ENCODE measurements around the gene ZBTB20.

DNA sequence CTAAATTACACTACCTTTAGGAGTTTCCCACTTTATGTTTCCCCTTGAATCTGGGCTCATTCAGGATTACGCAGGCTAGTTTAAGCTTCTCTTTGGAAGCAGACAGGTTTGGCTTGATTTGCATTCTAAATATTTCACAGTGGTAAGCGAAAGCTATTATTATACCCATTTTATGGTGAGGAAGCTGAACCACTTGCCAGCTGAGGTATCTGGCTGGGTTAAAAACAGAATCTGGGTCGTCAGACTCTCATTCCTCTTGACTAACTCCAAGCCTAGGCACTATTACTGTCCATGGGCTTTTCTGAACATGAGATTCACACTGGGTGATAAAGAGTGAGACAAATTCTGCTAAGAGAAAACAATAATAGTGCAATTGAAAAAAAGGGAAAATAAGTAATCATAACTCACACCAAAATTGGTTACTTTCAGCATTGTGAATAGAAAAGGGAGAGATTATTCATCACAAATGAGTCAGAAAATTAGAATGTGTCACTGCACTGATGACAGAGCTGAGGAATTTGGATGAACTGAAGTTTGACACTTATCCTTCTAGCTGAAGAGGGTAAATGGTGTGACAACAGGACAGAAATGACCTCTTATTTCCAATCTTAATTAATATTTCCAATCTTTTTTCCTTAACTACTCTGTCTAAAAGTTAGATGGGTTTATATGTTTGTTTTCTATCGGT is 642.0 kb downstream of the ZBTB20 start:
- TF ChIP-seq RAD21 (IDR thresholded peaks at IDR 0.05; ENCODE audit: low read length) (no peak), POLR2A (IDR thresholded peaks at IDR 0.05; ENCODE audit: low read depth, low read length) (no peak)
- TF ChIP-seq, protein P1, sequence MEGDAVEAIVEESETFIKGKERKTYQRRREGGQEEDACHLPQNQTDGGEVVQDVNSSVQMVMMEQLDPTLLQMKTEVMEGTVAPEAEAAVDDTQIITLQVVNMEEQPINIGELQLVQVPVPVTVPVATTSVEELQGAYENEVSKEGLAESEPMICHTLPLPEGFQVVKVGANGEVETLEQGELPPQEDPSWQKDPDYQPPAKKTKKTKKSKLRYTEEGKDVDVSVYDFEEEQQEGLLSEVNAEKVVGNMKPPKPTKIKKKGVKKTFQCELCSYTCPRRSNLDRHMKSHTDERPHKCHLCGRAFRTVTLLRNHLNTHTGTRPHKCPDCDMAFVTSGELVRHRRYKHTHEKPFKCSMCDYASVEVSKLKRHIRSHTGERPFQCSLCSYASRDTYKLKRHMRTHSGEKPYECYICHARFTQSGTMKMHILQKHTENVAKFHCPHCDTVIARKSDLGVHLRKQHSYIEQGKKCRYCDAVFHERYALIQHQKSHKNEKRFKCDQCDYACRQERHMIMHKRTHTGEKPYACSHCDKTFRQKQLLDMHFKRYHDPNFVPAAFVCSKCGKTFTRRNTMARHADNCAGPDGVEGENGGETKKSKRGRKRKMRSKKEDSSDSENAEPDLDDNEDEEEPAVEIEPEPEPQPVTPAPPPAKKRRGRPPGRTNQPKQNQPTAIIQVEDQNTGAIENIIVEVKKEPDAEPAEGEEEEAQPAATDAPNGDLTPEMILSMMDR (conservative IDR thresholded peaks at IDR 0.05; ENCODE audit: low read depth, low read length), result no peak

Measured in IMR-90 (cell line).